GM10266 (cell line): ENCODE results near the gene HMGB1.

ENCODE experiments used
- DNase-seq: peaks from one replicate; pipeline ENCODE4 v3.0.0; 2012; ENCODE audit errors: extremely low spot score
- CTCF ChIP-seq: IDR thresholded peaks from 2 replicates; pipeline ENCODE4 v1.5.1; 2012; ENCODE audit warnings: mild to moderate bottlenecking, low read depth; ENCODE audit not compliant: control insufficient read depth, insufficient read depth; ENCODE audit errors: missing control alignments

HMGB1 gene

GRCh38 chr13:30409886-30410704 is 55.6 kb downstream of the HMGB1 start:
- no peak for DNase-seq
- TF ChIP-seq CTCF = no peak

- DNase-seq = peak; percentile 86
Observed at GRCh38 chr13:30408319-30409101, 57.2 kb downstream of the HMGB1 start.

GRCh38 chr13:30406779-30407416 is 58.8 kb downstream of the HMGB1 start:
- TF ChIP-seq CTCF = no peak
- DNase-seq = no peak

More at GRCh38 chr13:30408319-30409101, 57.2 kb downstream of the HMGB1 start:
- TF ChIP-seq CTCF = peak; percentile 76
